Pancreas (tissue), 10 donors: ENCODE data around the gene IGSF23. TPM values are rescaled to one million over a fixed set of nuclear protein-coding genes. Genes with fewer than 3 reads are reported as not detected.

Experiments
- ATAC-seq, 4 donors: fragments of 200-7000 bp; cut with Tn5 transposase; one replicate each; pipeline versions ENCODE4 v1.8.0 to v1.9.1; 2020; ENCODE audit warnings: mild to moderate bottlenecking in 4 of 4, moderate library complexity in 4 of 4
- DNase-seq, 6 donors: peaks; one replicate each; pipeline ENCODE4 v3.0.0-alpha.2; 2020
- FAIRE-seq: peaks from 2 replicates; lab custom pipeline; 2012; peaks lifted over from hg19 to GRCh38; lab: Jason Lieb, UNC
- H3K27ac ChIP-seq, 4 donors: fragments of 200-600 bp; sonication (generic); 1 replicate in 3 of 4; 2 replicates in 1 of 4; pipeline versions ENCODE4 v1.5.0 to v1.8.0; 2020
- H3K27me3 ChIP-seq, 4 donors: fragments of 200-600 bp; one replicate each; pipeline ENCODE4 v1.8.0; 2021
- H3K36me3 ChIP-seq, 3 donors: fragments of 200-600 bp; sonication (generic) in 1 of 3; one replicate each; pipeline versions ENCODE4 v1.5.0 to v1.8.0; 2020 to 2021
- H3K4me1 ChIP-seq, 3 donors: fragments of 200-600 bp; one replicate each; pipeline ENCODE4 v1.8.0; 2021
- H3K4me3 ChIP-seq, 4 donors: fragments of 200-600 bp; sonication (generic) in 2 of 4; one replicate each; pipeline versions ENCODE4 v1.5.0 to v1.8.0; 2020 to 2021
- H3K9me3 ChIP-seq, 4 donors: fragments of 200-600 bp; one replicate each; pipeline ENCODE4 v1.8.0; 2021
- CTCF ChIP-seq, 4 donors: fragments of 200-600 bp; sonication (generic) in 3 of 4; IDR thresholded peaks; one replicate each; pipeline versions ENCODE4 v1.5.0 to v1.8.0; 2021; ENCODE audit warnings: antibody characterized with exemption in 4 of 4
- WGBS, 2 donors: extraction: QIAGEN DNeasy Blood & Tissue Kit; methylation state at CpG; one replicate each; pipeline ENCODE4 v1.1.7; 2013; 5-methylcytosine and 5-hydroxymethylcytosine counted together
- intact Hi-C, 3 donors: fragments of 100-400 bp; cut with DNase I; formaldehyde crosslinking; loops; one replicate each; pipeline versions ENCODE4 v1.11.1 to v1.14.2; 2022
- polyA plus RNA-seq, 2 donors: library from polyadenylated mRNA; stranded (reverse); fragments of 200-250 nt; gene quantifications; one replicate each; pipeline ENCODE4 v1.2.3, GENCODE V29; 2013
- total RNA-seq, 6 donors: library from RNA; stranded (reverse); fragmentation: NEBNext Ultra II Directional in 4 of 6; extraction: Animal tissue kit (Norgen Biotek cat#: 25700) in 4 of 6; gene quantifications; one replicate each; pipeline versions ENCODE4 v1.2.1 to v1.2.4, GENCODE V29; 2021 to 2023
- donor health status: healthy with polysubstance abuse.
- donor health status: DM: no; HTN: no; CAD: no; lungs with moderate emphysema.
- donor health status: DM: no; HTN: no; CAD: no.
- donor health status: control.
- donor health status: control.
- donor health status: Bipolar disorder and iron deficiency.
- donor health status: DM: yes; HTN: yes; CAD: no.
- donor health status: DM: no; HTN: no; CAD: no.
- donor health status: DM: no; HTN: no; CAD: no.
- donor health status: DM: yes; HTN: yes; CAD: no.

Gene IGSF23
- total and polyA plus RNA-seq, 8 donors, result 0.43 to 1.3 (median 1.2) TPM

- WGBS, 2 donors, result 95% methylated on average over 2 of the region's 2 CpGs
These were observed 21.4 kb downstream of the IGSF23 start for GRCh38 chr19:44634785-44635184.

DNA sequence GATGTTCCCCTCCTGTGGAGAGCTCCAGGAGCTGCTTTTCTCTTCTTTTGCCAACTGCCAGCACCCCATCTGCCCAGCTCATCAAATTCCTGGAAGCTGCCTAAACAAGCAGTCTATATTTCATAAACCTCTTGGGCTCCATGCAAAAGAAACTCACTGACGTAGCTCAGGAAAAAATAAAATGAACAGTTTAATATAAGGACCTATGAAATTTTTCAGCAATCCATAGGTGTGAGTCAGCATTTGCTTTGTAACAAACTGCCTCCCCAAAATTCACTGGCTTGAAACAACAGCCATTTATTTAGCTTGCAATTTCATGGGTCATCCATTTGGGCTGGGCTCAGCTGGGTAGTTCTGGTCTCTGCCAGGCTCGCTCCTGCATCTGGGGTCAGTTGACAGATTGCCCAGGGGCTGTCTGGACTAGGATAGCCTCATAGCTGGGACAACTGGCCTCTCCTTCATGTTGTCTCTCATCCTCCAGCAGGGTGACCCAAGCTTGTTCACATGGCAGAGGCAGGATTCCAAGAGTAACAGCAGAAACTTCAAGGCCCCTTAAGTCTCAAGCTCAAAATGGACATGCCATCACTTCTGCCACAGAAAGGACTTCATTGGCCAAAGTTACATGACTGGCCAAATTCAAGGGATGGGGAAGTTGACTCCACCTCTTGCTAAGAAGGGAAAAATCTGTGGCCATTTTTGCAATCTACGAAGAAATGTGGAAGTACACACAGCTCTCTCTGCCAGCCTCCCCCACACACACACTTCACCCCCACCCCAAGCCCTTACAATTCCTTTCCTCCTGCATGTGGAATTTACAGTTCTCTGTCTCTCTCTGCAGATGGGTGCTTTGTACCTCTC, 22.4 kb downstream of the IGSF23 start:
- ATAC-seq (peak in 2 of 4 donors; percentile 36 to 47), DNase-seq (no peak), FAIRE-seq (no peak)
- Histone ChIP-seq H3K36me3 (no peaks in the 10 kb centered on the region), H3K4me3 (no peak overlapping the region), H3K27me3 (no peaks in the 10 kb centered on the region), H3K27ac (no peak overlapping the region), H3K4me1 (no peaks in the 10 kb centered on the region), H3K9me3 (no peaks in the 10 kb centered on the region)
- TF ChIP-seq CTCF (IDR thresholded peaks at IDR 0.05), result no peak
- intact Hi-C loops, result no loop called here
- WGBS, 2 donors, result 88 to 90% methylated on average over 3 of the region's 3 CpGs

More at GRCh38 chr19:44634785-44635184, 21.4 kb downstream of the IGSF23 start:
- TF ChIP-seq CTCF (IDR thresholded peaks at IDR 0.05), result no peak
- no peak overlapping the region for H3K4me3 ChIP-seq
- no peaks in the 10 kb centered on the region for H3K27me3 ChIP-seq
- ATAC-seq (no peak), DNase-seq (no peak), FAIRE-seq (no peak)
- intact Hi-C loops, result no loop called here
- no peaks in the 10 kb centered on the region for H3K9me3 ChIP-seq
- no peaks in the 10 kb centered on the region for H3K4me1 ChIP-seq
- H3K27ac ChIP-seq, result no peak overlapping the region
- H3K36me3 ChIP-seq, result no peaks in the 10 kb centered on the region

- no peaks in the 10 kb centered on the region for H3K9me3 ChIP-seq
- intact Hi-C loops, result no loop called here
- WGBS, 2 donors, result 68 to 82% methylated on average over 11 of the region's 11 CpGs
- no peak for DNase-seq
- H3K27me3 ChIP-seq, result no peaks in the 10 kb centered on the region
- ATAC-seq, result no peak
- no peaks in the 10 kb centered on the region for H3K4me1 ChIP-seq
- no peaks in the 10 kb centered on the region for H3K36me3 ChIP-seq
- TF ChIP-seq CTCF (IDR thresholded peaks at IDR 0.05), result no peak
- FAIRE-seq, result no peak
- H3K4me3 ChIP-seq, result no peak overlapping the region
- no peak overlapping the region for H3K27ac ChIP-seq
These were observed 23.4 kb downstream of the IGSF23 start for GRCh38 chr19:44636439-44637389.

GRCh38 chr19:44637390-44637764, 24.0 kb downstream of the IGSF23 start:
- Histone ChIP-seq H3K4me3 (no peak overlapping the region), H3K27me3 (no peaks in the 10 kb centered on the region), H3K36me3 (no peaks in the 10 kb centered on the region), H3K27ac (no peak overlapping the region), H3K9me3 (no peaks in the 10 kb centered on the region), H3K4me1 (no peaks in the 10 kb centered on the region)
- 86 to 98% methylated on average over 5 of the region's 5 CpGs for WGBS, 2 donors
- ATAC-seq, result no peak
- no peak for FAIRE-seq
- DNase-seq, result no peak
- no peak for TF ChIP-seq CTCF (IDR thresholded peaks at IDR 0.05)
- intact Hi-C loops, result no loop called here
